Activated CD8-positive, alpha-beta memory T cell treated with anti-CD3 and anti-CD28 coated beads, Interleukin-2, amount 50 U/mL, for 4 hours (primary cell): Measurements from ENCODE around the gene ACAA1.
"Not testable (repeated sequence)": the region's sequence is repeated elsewhere in the genome, so short reads cannot be mapped to it uniquely, and the experiment has no call there.

Experiments used
- DNase-seq: peaks from one replicate; pipeline ENCODE4 v3.0.0-alpha.2; 2020

Gene ACAA1

GRCh38 chr3:38099518-38099917, 37.4 kb downstream of the ACAA1 start:
- DNase-seq = no peak

DNA sequence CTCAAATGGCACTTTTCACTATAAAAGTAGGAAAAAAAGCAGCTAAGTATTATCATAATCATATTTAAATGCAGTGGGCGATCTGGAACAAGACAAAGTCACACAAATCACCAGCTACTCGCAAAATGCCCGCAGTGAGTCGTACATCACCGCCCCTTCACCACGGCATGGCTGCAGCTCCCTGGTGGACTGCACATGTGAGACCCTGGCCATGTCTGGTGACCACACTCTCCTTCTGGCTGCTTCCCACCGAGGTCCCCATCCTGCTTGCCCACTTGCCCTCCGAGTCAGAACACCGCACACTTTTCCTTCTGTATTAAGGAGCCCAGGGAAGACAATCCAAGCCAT, 38.6 kb downstream of the ACAA1 start:
- DNase-seq = no peak

DNA sequence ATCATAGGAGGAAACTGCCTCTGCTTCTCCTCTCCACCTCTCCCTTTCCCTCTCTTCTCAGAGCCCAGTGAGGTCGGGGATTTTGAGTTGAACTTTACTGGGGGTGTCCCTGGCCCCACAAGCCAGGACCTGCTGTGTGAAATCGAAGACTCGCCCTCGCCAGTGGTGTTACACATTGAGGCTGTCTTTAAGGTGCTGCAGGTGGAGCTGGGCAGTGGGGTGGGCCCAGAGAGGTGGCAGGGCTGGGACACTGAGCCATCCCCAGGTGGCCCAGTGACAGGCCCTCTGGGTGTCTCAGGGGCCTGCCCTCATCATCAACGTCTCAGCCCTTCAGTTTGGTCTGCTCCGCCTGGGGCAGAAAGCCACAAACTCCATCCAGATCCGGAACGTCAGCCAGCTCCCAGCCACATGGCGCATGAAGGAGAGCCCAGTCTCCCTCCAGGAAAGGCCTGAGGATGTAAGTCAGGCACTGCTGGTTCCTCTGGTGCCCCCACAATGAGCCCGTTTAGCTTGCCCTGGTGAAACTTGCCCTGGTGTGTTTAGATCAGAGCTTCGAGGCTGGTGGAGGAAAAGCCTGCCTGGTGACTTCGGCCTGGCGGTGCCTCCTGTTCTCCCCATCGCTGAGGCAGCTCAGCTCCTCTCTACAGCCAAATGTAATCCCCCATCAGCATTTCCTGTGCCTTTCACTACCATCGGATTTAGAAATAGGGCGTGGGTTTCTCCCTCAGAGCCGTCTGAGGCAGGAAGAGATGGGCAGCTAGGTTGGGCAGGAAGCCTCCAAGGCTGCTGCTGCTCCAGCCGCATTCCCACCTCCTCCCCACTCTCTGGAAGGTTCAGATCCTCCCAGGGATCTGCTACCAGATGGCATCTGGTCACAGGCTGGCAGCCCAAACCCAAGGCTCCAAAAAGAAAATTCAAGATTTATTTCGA, 39.2 kb downstream of the ACAA1 start:
- no peak for DNase-seq

GRCh38 chr3:38095669-38096483, 41.1 kb downstream of the ACAA1 start:
- DNase-seq = no peak

- no peak for DNase-seq
Observed at GRCh38 chr3:38094999-38095398, 41.9 kb downstream of the ACAA1 start.

DNA sequence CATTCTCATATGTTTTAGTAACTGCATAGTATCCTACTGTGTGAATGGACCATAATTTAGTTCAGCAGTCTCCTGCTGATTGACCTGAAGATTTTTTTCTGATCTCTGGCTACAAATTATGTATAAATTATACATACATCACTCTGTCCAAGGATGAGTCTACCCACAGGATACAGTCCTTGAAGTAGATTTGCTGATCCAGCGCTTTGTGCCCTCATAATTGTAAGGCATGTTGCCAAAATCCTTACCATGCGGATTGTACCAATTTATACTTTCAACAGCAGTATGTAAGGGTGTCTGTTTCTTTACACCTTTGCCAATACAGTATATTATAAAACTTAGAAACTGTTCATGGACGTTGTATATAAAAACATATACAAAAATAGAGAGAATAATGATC, 46.5 kb downstream of the ACAA1 start:
- DNase-seq = no peak

- no peak for DNase-seq
Observed at GRCh38 chr3:38089163-38089562, 47.8 kb downstream of the ACAA1 start.

DNA sequence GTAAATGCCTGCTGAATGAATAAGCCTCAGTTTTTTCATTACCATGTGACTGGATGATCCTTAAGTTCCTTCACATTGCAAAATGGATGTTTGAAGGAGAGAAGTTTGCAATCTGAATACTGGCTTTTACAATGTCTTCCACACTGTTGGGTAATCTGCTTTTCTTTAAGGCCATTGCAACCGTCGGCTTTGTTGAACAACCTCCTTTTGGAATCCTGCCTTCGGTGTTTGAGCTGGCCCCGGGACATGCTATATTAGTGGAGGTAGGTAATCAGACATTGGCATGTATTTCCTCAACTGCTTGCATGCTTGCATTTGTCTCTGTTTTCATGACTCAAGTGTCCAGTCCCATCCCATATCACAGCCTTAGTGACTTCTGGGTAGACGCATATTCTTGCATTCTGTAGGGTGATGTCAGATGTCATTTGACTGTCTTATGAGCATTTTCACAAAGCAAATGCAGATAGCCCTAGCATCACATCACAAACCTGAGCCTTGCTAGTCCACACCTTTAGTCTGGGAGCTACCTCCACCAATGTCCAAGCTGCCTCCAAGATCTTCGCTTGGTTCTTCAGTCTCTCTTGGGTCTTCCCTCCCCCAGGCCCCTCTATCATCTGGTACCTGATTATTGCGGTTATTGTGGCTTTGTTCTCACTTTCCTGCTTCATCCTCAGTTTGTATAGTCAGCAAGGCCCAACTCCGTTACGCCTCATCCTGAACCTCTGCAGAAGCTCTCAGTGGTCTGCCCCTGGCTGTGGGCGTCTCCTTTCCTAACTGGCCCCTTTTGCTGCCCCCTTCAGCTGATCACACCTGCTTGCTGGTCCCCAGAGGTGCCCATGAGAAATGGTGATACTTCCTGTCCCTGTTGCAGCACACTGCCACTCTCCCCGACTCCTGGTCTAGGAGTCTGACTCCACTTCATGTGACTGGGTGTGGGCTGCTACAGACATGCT, 48.5 kb downstream of the ACAA1 start:
- DNase-seq = no peak

DNA sequence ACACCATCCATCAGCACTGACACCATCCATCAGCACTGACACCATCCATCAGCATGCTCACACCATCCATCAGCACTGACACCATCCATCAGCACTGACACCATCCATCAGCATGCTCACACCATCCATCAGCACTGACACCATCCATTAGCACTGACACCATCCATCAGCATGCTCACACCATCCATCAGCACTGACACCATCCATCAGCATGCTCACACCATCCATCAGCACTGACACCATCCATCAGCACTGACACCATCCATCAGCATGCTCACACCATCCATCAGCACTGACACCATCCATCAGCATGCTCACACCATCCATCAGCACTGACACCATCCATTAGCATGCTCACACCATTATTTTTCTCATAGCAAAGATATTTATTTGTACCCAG, 49.6 kb downstream of the ACAA1 start:
- not testable (repeated sequence) for DNase-seq

DNA sequence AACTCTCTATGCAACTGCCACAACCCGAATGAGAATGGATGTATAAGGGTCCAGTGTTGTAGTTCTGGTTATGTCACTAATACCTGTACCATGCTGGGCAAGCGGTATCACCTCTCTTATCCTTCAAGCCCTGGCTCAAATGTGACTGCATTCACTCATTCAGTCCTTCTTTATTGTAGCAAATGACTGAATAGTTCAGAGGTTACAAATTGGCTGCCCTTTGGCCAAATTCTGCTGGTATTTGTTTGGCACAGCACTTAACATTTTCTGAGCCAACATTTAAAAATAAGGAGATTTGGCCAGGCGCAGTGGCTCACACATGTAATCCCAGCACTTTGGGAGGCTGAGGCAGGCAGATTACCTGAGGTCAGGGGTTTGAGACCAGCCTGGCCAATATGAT, 50.4 kb downstream of the ACAA1 start:
- no peak for DNase-seq

DNA sequence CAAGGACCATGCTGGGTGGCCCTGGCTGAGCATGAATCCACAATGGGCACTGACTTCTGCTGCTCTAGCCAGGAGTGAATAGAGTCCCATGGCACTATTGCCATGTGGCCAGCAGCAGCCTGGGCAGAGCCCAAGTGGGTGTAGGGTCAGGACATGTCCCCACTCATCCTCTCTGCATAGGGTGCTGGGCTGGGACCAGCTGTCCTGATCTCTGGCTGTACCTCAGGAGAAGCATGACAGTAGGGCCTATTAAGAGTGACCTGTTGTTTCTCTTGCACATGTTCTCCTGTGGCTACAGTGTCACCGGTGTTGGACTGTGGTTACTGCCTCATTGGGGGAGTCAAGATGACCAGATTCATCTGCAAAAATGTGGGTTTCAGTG, 51.0 kb downstream of the ACAA1 start:
- no peak for DNase-seq

DNA sequence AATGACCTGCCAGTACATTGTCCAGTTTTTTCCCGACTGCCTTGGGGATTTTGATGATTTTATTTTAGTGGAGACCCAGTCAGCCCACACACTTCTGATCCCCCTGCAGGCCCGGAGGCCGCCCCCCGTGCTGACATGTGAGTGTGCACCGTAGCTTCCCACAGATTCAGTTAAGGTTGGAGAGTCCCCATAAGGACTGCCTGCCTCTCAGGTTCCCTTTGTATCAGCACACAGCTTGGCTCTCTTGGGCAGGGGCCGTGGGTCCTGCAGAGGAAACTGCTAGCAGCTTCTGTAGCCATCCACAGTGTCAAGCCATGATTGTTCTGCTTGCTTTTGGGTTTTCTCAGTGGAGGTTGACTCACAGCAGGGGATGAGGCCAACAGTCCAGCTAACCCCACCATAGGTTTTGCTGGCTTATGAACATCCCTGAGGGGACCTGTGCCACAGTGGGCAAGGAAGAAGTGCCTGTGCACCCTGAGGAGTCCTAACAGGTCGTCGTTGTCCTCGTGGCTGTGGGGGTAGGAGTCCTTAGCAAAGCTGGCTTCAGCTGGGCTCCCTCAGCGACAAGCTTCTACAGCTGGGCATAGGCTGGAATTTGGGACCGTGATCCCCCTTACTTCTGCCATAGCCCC, 51.5 kb downstream of the ACAA1 start:
- DNase-seq = no peak

- DNase-seq = no peak
Observed at GRCh38 chr3:38084334-38085310, 52.3 kb downstream of the ACAA1 start.

DNA sequence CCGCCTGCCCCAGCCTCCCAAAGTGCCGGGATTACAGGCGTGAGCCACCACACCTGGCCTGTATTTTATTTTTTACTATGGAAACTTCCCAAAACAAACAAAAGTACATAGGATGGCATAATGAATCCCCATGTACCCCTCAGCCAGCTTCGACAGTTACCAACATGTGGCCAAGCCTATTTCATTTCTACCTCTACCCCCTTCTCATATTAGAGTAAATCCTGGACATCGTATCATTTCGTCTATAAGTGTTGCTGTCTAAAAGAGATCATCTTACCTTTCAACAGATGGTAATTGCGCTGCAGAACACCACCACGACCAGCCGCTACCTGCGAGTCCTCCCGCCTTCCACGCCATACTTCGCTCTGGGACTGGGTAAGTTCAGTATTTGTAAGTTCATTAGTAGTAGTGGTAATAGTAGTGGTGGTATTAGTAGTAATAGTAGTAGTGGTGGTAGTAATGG, 53.0 kb downstream of the ACAA1 start:
- no peak for DNase-seq

DNA sequence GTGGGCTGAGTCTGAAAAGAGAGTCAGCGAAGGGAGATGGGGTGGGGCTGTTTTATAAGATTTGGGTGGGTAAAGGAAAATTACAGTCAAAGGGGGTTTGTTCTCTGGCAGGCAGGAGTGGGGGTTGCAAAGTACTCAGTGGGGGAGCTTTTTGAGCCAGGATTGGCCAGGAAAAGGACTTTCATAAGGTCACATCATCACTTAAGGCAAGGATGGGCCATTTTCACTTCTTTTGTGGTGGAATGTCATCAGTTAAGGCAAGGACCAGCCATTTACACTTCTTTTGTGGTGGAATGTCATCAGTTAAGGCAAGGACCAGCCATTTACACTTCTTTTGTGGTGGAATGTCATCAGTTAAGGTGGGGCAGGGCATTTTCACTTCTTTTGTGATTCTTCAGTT, 53.7 kb downstream of the ACAA1 start:
- DNase-seq = not testable (repeated sequence)

DNA sequence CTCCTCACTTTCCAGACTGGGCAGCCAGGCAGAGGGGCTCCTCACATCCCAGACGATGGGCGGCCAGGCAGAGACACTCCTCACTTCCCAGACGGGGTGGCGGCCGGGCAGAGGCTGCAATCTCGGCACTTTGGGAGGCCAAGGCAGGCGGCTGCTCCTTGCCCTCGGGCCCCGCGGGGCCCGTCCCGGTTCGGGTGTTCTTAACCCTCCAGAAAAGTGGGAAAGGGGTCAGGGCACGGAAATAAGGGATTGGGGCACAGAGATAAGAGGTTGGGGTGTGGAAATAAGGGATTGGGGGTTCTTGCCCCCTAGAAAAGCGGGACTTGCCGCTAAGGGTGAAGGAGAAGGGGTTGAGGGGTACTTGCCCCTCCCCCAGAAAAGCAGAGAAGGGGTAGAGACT, 54.6 kb downstream of the ACAA1 start:
- not testable (repeated sequence) for DNase-seq

DNA sequence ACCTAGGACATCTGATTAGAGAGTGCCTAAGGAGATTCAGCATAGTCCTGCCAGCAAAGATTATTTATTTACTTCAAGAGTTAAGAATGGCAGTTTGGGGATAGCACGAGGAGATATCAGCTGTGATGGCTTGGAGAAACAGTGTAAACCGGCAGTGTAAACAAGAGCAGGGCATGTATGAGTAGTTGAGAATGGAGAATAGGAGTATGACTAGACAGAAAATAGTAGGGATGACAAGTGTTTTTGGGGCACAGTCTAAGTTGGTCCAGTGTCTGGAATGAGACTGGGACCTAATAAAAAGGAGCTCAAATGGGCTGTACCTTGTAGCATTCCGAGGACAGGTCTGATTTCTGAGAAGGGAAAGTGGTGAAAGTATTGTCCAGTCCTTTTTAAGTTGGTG, 59.9 kb downstream of the ACAA1 start:
- DNase-seq = not testable (repeated sequence)
